HPDE6-E6E7 (cell line): ENCODE data around the gene ST3GAL3.

Source experiments
- DNase-seq: peaks from one replicate; pipeline ENCODE4 v3.0.0; 2011; ENCODE audit warnings: missing footprints; ENCODE audit errors: extremely low spot score

Gene ST3GAL3

GRCh38 chr1:43979528-43980254, 272.4 kb downstream of the ST3GAL3 start:
- peak; percentile 45 for DNase-seq

- peak; percentile 60 for DNase-seq
Measured at GRCh38 chr1:43980255-43981134, 273.2 kb downstream of the ST3GAL3 start.
